MCF 10A (cell line): Measurements from ENCODE around the gene PRKN. TPM values are rescaled to one million over a fixed set of nuclear protein-coding genes. Genes with fewer than 3 reads are reported as not detected.

Experiments
- BruUV-seq: library from RNA; stranded (reverse); fragments of 400-500 nt; replicated peaks from 2 replicates; lab custom pipeline; 2021; lab: Mats Ljungman, UMichigan
- CTCF ChIA-PET: fragments of 300-600 bp; sonication (Branson Sonifier 250); formaldehyde crosslinking; extraction: SDS; loops from one replicate; lab custom pipeline; 2021; ENCODE audit warnings: antibody characterized with exemption, inconsistent platforms; lab: Yijun Ruan, JAX
- POLR2A ChIA-PET: fragments of 300-600, 350-650 bp; sonication (Branson Sonifier 250); formaldehyde crosslinking; extraction: SDS; loops from one replicate; lab custom pipeline; 2020; ENCODE audit warnings: antibody characterized with exemption, inconsistent platforms; lab: Yijun Ruan, JAX
- DNase-seq: peaks from one replicate; pipeline ENCODE4 v3.0.0-alpha.2; 2018; ENCODE audit not compliant: unreplicated experiment
- H3K27ac Mint-ChIP-seq: one replicate; pipeline ENCODE4 v1.8.0; 2022; ENCODE audit warnings: mild to moderate bottlenecking, low read depth, mixed read lengths; ENCODE audit not compliant: unreplicated experiment
- H3K27me3 Mint-ChIP-seq: one replicate; pipeline ENCODE4 v1.8.0; 2022; ENCODE audit warnings: mixed read lengths; ENCODE audit not compliant: insufficient read depth, unreplicated experiment
- H3K36me3 Mint-ChIP-seq: one replicate; pipeline ENCODE4 v1.8.0; 2022; ENCODE audit warnings: mild to moderate bottlenecking, moderate library complexity, mixed read lengths; ENCODE audit not compliant: insufficient read depth, unreplicated experiment
- H3K4me1 Mint-ChIP-seq: one replicate; pipeline ENCODE4 v1.8.0; 2022; ENCODE audit warnings: mixed read lengths; ENCODE audit not compliant: insufficient read depth, unreplicated experiment
- H3K4me3 Mint-ChIP-seq: one replicate; pipeline ENCODE4 v1.8.0; 2022; ENCODE audit warnings: mild to moderate bottlenecking, moderate library complexity, mixed read lengths; ENCODE audit not compliant: unreplicated experiment
- H3K9me3 Mint-ChIP-seq: one replicate; pipeline ENCODE4 v1.8.0; 2022; ENCODE audit warnings: mixed read lengths; ENCODE audit not compliant: unreplicated experiment
- intact Hi-C: fragments of 100-400 bp; cut with micrococcal nuclease; formaldehyde crosslinking; loops from 2 replicates; pipeline ENCODE4 v1.14.1; 2022
- total RNA-seq: library from RNA; stranded (reverse); gene quantifications from 2 replicates; pipeline ENCODE4 v1.2.3, GENCODE V29; 2022
- TF ChIP-seq, protein P1 (sequence below): fragments of 200-600 bp; IDR thresholded peaks from one replicate; pipeline ENCODE4 v1.8.0; 2022; ENCODE audit warnings: antibody characterized with exemption, mild to moderate bottlenecking; ENCODE audit not compliant: unreplicated experiment

The PRKN gene
- total RNA-seq, 1 experiment from 2014 or later: 2.5 TPM

DNA sequence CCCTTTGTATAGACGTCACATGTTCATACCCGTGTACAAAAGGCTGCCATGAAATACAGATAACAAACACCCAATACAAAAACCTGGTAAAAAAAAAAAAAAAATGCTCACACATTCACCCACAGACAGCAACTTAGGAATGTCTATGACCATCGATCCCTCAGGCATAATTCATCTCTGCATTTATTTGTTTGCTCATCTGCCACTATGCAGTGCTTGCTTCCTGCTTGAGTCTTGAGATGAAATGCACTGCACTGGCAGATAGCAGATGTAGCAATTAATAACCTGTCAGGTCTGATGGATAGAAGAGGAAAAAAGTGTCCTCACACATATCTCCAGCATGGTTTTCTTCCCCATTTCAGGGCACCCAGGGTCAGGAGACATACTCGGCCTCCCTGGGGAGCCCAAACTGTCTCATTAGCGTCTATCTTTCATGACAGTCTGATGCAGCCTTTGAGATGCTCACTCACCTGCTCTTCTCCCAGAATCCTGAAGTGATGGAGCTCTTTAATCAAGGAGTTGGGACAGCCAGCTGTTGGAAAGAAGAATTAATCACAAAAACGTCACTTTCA is 1158.6 kb downstream of the PRKN start:
- CTCF ChIA-PET: no interaction called here
- Mint-ChIP-seq H3K9me3 (peaks cover 4% of the 10 kb centered on the region), H3K36me3 (no peaks in the 10 kb centered on the region), H3K27me3 (no peaks in the 10 kb centered on the region), H3K4me3 (no peak overlapping the region), H3K4me1 (no peaks in the 10 kb centered on the region), H3K27ac (no peak overlapping the region)
- no peak for DNase-seq
- TF ChIP-seq, protein P1, sequence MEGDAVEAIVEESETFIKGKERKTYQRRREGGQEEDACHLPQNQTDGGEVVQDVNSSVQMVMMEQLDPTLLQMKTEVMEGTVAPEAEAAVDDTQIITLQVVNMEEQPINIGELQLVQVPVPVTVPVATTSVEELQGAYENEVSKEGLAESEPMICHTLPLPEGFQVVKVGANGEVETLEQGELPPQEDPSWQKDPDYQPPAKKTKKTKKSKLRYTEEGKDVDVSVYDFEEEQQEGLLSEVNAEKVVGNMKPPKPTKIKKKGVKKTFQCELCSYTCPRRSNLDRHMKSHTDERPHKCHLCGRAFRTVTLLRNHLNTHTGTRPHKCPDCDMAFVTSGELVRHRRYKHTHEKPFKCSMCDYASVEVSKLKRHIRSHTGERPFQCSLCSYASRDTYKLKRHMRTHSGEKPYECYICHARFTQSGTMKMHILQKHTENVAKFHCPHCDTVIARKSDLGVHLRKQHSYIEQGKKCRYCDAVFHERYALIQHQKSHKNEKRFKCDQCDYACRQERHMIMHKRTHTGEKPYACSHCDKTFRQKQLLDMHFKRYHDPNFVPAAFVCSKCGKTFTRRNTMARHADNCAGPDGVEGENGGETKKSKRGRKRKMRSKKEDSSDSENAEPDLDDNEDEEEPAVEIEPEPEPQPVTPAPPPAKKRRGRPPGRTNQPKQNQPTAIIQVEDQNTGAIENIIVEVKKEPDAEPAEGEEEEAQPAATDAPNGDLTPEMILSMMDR: no peak
- intact Hi-C loops: no loop called here
- POLR2A ChIA-PET: no interaction called here
- no TSS peak for BruUV-seq

DNA sequence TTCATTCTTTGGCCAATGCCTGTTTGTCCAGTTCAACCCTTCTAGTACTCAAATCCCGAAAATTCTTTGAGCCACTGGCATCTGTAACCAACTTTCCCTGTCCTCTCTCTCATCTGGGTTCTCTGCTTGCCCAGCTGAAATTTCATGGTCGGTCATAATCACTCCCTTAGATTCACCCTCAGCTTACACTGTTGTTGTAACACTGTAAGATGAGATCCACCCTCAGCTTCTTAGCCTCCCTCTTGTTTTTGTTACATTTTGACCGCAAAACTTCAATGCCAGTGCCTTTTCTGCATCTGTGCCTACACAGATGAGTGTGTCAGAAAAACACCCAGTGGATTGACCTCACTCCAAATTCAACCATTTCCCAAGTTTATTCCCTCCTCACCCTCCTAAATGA is 1162.6 kb downstream of the PRKN start:
- CTCF ChIA-PET: interaction anchor here (0.8 kb wide), 1 partner anchor 20 kb away, joined by 3 read pairs; no protein-coding TSS in a partner anchor
- intact Hi-C loops: no loop called here

DNA sequence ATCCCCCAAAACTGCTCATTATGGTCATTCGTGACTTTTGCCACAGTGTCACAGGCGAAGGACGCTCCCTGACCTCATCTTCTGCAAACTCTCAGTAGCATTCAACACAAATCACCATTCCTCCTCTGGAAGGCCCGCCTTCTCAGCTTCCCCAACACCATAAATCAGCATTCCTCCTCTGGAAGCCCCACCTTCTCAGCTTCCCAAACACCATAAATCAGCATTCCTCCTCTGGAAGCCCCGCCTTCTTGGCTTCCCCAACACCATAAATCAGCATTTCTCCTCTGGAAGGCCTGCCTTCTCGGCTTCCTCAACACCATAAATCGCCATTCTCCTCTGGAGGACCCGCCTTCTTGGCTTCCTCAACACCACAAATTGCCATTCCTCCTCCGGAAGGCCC is 1165.7 kb downstream of the PRKN start:
- POLR2A ChIA-PET: no interaction called here
- intact Hi-C loops: no loop called here
- CTCF ChIA-PET: interaction anchor here (0.5 kb wide), 1 partner anchor 214 kb away, joined by 3 read pairs; no protein-coding TSS in a partner anchor
- Mint-ChIP-seq H3K27me3 (no peaks in the 10 kb centered on the region), H3K27ac (no peak overlapping the region), H3K36me3 (no peaks in the 10 kb centered on the region), H3K4me3 (no peak overlapping the region), H3K4me1 (no peaks in the 10 kb centered on the region), H3K9me3 (no peaks in the 10 kb centered on the region)
- TF ChIP-seq, protein P1: no peak
- no TSS peak for BruUV-seq
- no peak for DNase-seq

More for the DNA sequence above, 1162.6 kb downstream of the PRKN start:
- no peaks in the 10 kb centered on the region for H3K9me3 Mint-ChIP-seq
- BruUV-seq: no TSS peak
- H3K27ac Mint-ChIP-seq: no peak overlapping the region
- no peaks in the 10 kb centered on the region for H3K4me1 Mint-ChIP-seq
- DNase-seq: no peak
- H3K4me3 Mint-ChIP-seq: no peak overlapping the region
- no peaks in the 10 kb centered on the region for H3K27me3 Mint-ChIP-seq
- no peaks in the 10 kb centered on the region for H3K36me3 Mint-ChIP-seq
- TF ChIP-seq, protein P1: no peak
- POLR2A ChIA-PET: no interaction called here

DNA sequence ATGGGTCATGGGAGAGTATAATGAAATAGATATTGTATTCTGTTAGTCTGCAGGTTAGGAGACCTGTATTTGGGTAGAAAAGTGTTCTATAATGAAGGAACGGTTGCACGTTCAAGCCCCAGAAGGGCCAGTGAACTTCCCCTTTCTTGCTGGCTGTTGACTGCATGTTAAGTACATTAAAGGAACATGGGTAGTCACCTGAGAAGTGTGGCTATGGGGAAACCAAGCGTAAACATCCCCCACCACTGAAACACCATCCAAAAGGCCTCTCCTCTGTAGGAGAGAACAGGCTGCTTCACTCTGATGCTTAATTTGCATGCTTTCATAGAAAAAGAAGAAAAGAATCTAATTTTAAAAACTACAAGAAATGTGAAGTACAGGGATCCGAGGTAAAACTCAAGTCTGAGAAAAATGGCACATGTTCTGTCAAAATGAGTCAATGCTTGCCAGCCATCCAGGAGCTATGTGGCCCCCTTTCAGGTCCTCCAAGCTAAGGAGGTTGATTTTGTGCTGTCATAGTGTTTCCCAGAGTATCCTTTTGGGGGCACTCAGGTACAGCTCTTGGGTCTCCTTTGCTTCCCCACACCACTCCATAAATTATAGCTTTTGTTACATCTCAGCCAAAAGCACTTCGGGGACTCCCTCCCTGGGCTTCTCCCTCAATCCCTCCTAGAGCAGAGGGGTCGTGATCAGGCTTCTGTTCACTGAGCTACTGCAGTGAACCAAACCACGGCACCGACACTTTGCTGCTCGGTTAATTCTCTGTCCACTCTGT is 1170.0 kb downstream of the PRKN start:
- no peak overlapping the region for H3K27ac Mint-ChIP-seq
- intact Hi-C loops: no loop called here
- POLR2A ChIA-PET: no interaction called here
- H3K9me3 Mint-ChIP-seq: peaks cover 20% of the 10 kb centered on the region
- BruUV-seq: no TSS peak
- DNase-seq: no peak
- H3K27me3 Mint-ChIP-seq: no peaks in the 10 kb centered on the region
- CTCF ChIA-PET: interaction anchor here (0.6 to 1.9 kb wide), 2 partner anchors 139 to 626 kb away, joined by 3 to 5 read pairs; no protein-coding TSS in a partner anchor
- TF ChIP-seq, protein P1: no peak
- H3K4me3 Mint-ChIP-seq: no peak overlapping the region
- no peaks in the 10 kb centered on the region for H3K36me3 Mint-ChIP-seq
- H3K4me1 Mint-ChIP-seq: no peaks in the 10 kb centered on the region
